Urinary bladder (tissue), 4 donors: ENCODE data around the gene ABCC6. TPM values are rescaled to one million over a fixed set of nuclear protein-coding genes. Genes with fewer than 3 reads are reported as not detected.

Source experiments
- DNase-seq: peaks from one replicate; pipeline ENCODE4 v3.0.0-alpha.2; 2015; ENCODE audit errors: extremely low spot score
- H3K27ac ChIP-seq: one replicate; pipeline ENCODE4 v1.5.1; 2013; ENCODE audit warnings: low read depth, mild to moderate bottlenecking, moderate library complexity
- H3K36me3 ChIP-seq: one replicate; pipeline ENCODE4 v1.6.1; 2013; ENCODE audit warnings: mild to moderate bottlenecking, moderate library complexity; ENCODE audit not compliant: insufficient read depth
- H3K4me1 ChIP-seq: one replicate; pipeline ENCODE4 v1.6.1; 2013; ENCODE audit warnings: mild to moderate bottlenecking, moderate library complexity; ENCODE audit not compliant: insufficient read depth
- H3K4me3 ChIP-seq: one replicate; pipeline ENCODE4 v1.5.1; 2013; ENCODE audit warnings: low read depth, low read length
- WGBS: extraction: QIAGEN DNeasy Blood & Tissue Kit; methylation state at CpG from one replicate; pipeline ENCODE4 v1.1.7; 2013; 5-methylcytosine and 5-hydroxymethylcytosine counted together
- polyA plus RNA-seq: library from polyadenylated mRNA; stranded (reverse); fragments of 200-250 nt; gene quantifications from one replicate; pipeline ENCODE4 v1.2.3, GENCODE V29; 2013
- total RNA-seq: library from RNA; depleted of rRNA; stranded (reverse); fragments of >200 nt; gene quantifications from one replicate; pipeline ENCODE4 v1.2.3, GENCODE V29; 2014
- donor health status: healthy with polysubstance abuse.
- donor health status: healthy.

Gene ABCC6
- total and polyA plus RNA-seq, 2 donors: 0.41 to 2.8 TPM

- 93% methylated on average over 5 of the region's 5 CpGs for WGBS
- no peaks in the 10 kb centered on the region for H3K36me3 ChIP-seq
- no peak overlapping the region for H3K4me3 ChIP-seq
- no peak for DNase-seq
- H3K27ac ChIP-seq: no peak overlapping the region
- H3K4me1 ChIP-seq: no peaks in the 10 kb centered on the region
These were observed 78.9 kb downstream of the ABCC6 start for GRCh38 chr16:16144416-16144815.

- Histone ChIP-seq H3K27ac (no peak overlapping the region), H3K36me3 (no peaks in the 10 kb centered on the region), H3K4me1 (no peaks in the 10 kb centered on the region), H3K4me3 (no peak overlapping the region)
- DNase-seq: no peak
- 84% methylated on average over 8 of the region's 8 CpGs for WGBS
These were observed 79.4 kb downstream of the ABCC6 start for GRCh38 chr16:16143931-16144330.

GRCh38 chr16:16143038-16143763 lies 80.1 kb downstream of the ABCC6 start:
- Histone ChIP-seq H3K4me1 (no peaks in the 10 kb centered on the region), H3K27ac (no peak overlapping the region), H3K36me3 (no peaks in the 10 kb centered on the region), H3K4me3 (no peak overlapping the region)
- 89% methylated on average over 15 of the region's 15 CpGs for WGBS
- DNase-seq: no peak

- WGBS: 88% methylated on average over 7 of the region's 7 CpGs
- Histone ChIP-seq H3K4me1 (no peaks in the 10 kb centered on the region), H3K27ac (no peak overlapping the region), H3K36me3 (peaks cover 4% of the 10 kb centered on the region), H3K4me3 (no peak overlapping the region)
- no peak for DNase-seq
These were observed 81.4 kb downstream of the ABCC6 start for GRCh38 chr16:16141784-16142396.

GRCh38 chr16:16141141-16141540 lies 82.2 kb downstream of the ABCC6 start:
- Histone ChIP-seq H3K27ac (no peak overlapping the region), H3K4me3 (no peak overlapping the region), H3K4me1 (no peaks in the 10 kb centered on the region), H3K36me3 (peaks cover 7% of the 10 kb centered on the region)
- no peak for DNase-seq
- WGBS: 96% methylated on average over 11 of the region's 11 CpGs

GRCh38 chr16:16140537-16140936 lies 82.8 kb downstream of the ABCC6 start:
- DNase-seq: no peak
- H3K27ac ChIP-seq: no peak overlapping the region
- H3K4me3 ChIP-seq: no peak overlapping the region
- 72% methylated on average over 4 of the region's 4 CpGs for WGBS
- H3K4me1 ChIP-seq: no peaks in the 10 kb centered on the region
- H3K36me3 ChIP-seq: peaks cover 7% of the 10 kb centered on the region

- WGBS: 96% methylated on average over 7 of the region's 7 CpGs
- DNase-seq: no peak
- Histone ChIP-seq H3K4me3 (no peak overlapping the region), H3K36me3 (peaks cover 7% of the 10 kb centered on the region), H3K27ac (no peak overlapping the region), H3K4me1 (no peaks in the 10 kb centered on the region)
These were observed 83.5 kb downstream of the ABCC6 start for GRCh38 chr16:16139806-16140205.

- H3K4me3 ChIP-seq: no peak overlapping the region
- WGBS: 97% methylated on average over 10 of the region's 10 CpGs
- H3K4me1 ChIP-seq: no peaks in the 10 kb centered on the region
- no peak overlapping the region for H3K27ac ChIP-seq
- peaks cover 7% of the 10 kb centered on the region for H3K36me3 ChIP-seq
- DNase-seq: no peak
These were observed 84.2 kb downstream of the ABCC6 start for GRCh38 chr16:16139061-16139460.

GRCh38 chr16:16138034-16138635 lies 85.2 kb downstream of the ABCC6 start:
- Histone ChIP-seq H3K27ac (no peak overlapping the region), H3K4me1 (no peaks in the 10 kb centered on the region), H3K36me3 (peaks cover 7% of the 10 kb centered on the region), H3K4me3 (no peak overlapping the region)
- no peak for DNase-seq
- 98% methylated on average over 15 of the region's 15 CpGs for WGBS

- no peak overlapping the region for H3K27ac ChIP-seq
- H3K4me3 ChIP-seq: no peak overlapping the region
- H3K4me1 ChIP-seq: no peaks in the 10 kb centered on the region
- no peak for DNase-seq
- 74% methylated on average over 8 of the region's 8 CpGs for WGBS
- peaks cover 7% of the 10 kb centered on the region for H3K36me3 ChIP-seq
These were observed 86.2 kb downstream of the ABCC6 start for GRCh38 chr16:16137110-16137509.

- Histone ChIP-seq H3K36me3 (peaks cover 7% of the 10 kb centered on the region), H3K4me3 (no peak overlapping the region), H3K4me1 (no peaks in the 10 kb centered on the region), H3K27ac (no peak overlapping the region)
- 97% methylated on average over 6 of the region's 6 CpGs for WGBS
- DNase-seq: no peak
These were observed 86.7 kb downstream of the ABCC6 start for GRCh38 chr16:16136588-16136987.

GRCh38 chr16:16133943-16134604 lies 89.2 kb downstream of the ABCC6 start:
- DNase-seq: no peak
- H3K4me3 ChIP-seq: no peak overlapping the region
- H3K36me3 ChIP-seq: peaks cover 7% of the 10 kb centered on the region
- WGBS: 96% methylated on average over 21 of the region's 21 CpGs
- H3K4me1 ChIP-seq: no peaks in the 10 kb centered on the region
- H3K27ac ChIP-seq: no peak overlapping the region

GRCh38 chr16:16131659-16132058 lies 91.6 kb downstream of the ABCC6 start:
- Histone ChIP-seq H3K36me3 (peaks cover 3% of the 10 kb centered on the region), H3K4me1 (no peaks in the 10 kb centered on the region), H3K27ac (no peak overlapping the region), H3K4me3 (no peak overlapping the region)
- 92% methylated on average over 15 of the region's 15 CpGs for WGBS
- DNase-seq: no peak

- no peaks in the 10 kb centered on the region for H3K36me3 ChIP-seq
- DNase-seq: no peak
These were observed 92.1 kb downstream of the ABCC6 start for GRCh38 chr16:16131204-16131603.

More at GRCh38 chr16:16131204-16131603, 92.1 kb downstream of the ABCC6 start:
- Histone ChIP-seq H3K4me3 (no peak overlapping the region), H3K4me1 (no peaks in the 10 kb centered on the region), H3K27ac (no peak overlapping the region)
- 88% methylated on average over 3 of the region's 3 CpGs for WGBS
